Colonic mucosa (tissue), 4 donors: ENCODE results near the gene DESI1. TPM values are rescaled to one million over a fixed set of nuclear protein-coding genes. Genes with fewer than 3 reads are reported as not detected.
"Not testable (repeated sequence)": the region's sequence is repeated elsewhere in the genome, so short reads cannot be mapped to it uniquely, and the experiment has no call there.

Experiments used
- DNase-seq: peaks from one replicate; pipeline ENCODE4 v3.0.0-alpha.2; 2020
- H3K27ac ChIP-seq: fragments of 200-600 bp; one replicate; pipeline ENCODE4 v1.8.0; 2021
- H3K27me3 ChIP-seq: fragments of 200-600 bp; one replicate; pipeline ENCODE4 v1.8.0; 2021
- H3K36me3 ChIP-seq: fragments of 200-600 bp; one replicate; pipeline ENCODE4 v1.8.0; 2021
- H3K4me1 ChIP-seq: fragments of 200-600 bp; one replicate; pipeline ENCODE4 v1.8.0; 2021; ENCODE audit warnings: mild to moderate bottlenecking
- H3K4me3 ChIP-seq: fragments of 200-600 bp; one replicate; pipeline ENCODE4 v1.8.0; 2021
- H3K9ac ChIP-seq, 2 donors: one replicate each; pipeline ENCODE4 v1.7.0; 2013; ENCODE audit warnings: control low read depth in 2 of 2, low read depth in 2 of 2, low read length in 2 of 2
- H3K9me3 ChIP-seq: fragments of 200-600 bp; one replicate; pipeline ENCODE4 v1.8.0; 2021
- intact Hi-C: fragments of 100-400 bp; cut with DNase I; formaldehyde crosslinking; loops from one replicate; pipeline ENCODE4 v1.14.1; 2022
- total RNA-seq, 2 donors: library from RNA; stranded (reverse); fragmentation: NEBNext Ultra II Directional in 1 of 2; extraction: Animal tissue kit (Norgen Biotek cat#: 25700) in 1 of 2; gene quantifications; one replicate each; pipeline ENCODE4 v1.2.1, GENCODE V29; 2021
- TF ChIP-seq, protein P1 (sequence below): fragments of 200-600 bp; IDR thresholded peaks from one replicate; pipeline ENCODE4 v1.8.0; 2022; ENCODE audit warnings: antibody characterized with exemption, mild to moderate bottlenecking
- donor health status: healthy.
- donor health status: DM: no; HTN: no; CAD: no.
- donor health status: DM: no; HTN: no; CAD: no.

DESI1 gene
- total RNA-seq, 2 donors from 2014 or later, result 19.2 to 32.1 TPM

DNA sequence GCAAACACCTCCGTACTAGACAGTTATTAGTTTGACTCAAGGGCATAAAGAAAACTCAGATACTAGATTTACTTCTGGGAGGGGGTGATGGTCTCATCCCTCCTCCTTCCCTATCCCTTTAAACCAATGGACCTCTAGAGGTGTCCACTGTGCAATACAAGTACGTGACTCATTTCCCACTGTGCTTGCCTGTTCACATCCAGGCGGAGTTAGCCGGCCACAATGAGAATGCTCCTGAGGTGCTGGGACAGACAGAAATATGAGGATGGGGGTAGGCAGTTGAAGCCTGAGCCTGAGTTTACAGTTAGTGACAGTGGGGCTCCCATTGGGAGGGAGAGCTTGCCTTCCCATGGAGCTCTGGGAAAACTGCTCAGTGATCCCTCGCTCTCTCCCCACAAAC lies 22.8 kb downstream of the DESI1 start:
- no peaks in the 10 kb centered on the region for H3K9me3 ChIP-seq
- intact Hi-C loops, result loop anchor here (5.0 kb wide), 1 partner anchor 56 kb away; the partner anchor contains the start of gene POLR3H
- H3K4me1 ChIP-seq, result no peaks in the 10 kb centered on the region
- no peaks in the 10 kb centered on the region for H3K27me3 ChIP-seq
- no peak for DNase-seq
- H3K9ac ChIP-seq, result no peak overlapping the region
- no peak overlapping the region for H3K27ac ChIP-seq
- no peak overlapping the region for H3K4me3 ChIP-seq
- TF ChIP-seq, protein P1, sequence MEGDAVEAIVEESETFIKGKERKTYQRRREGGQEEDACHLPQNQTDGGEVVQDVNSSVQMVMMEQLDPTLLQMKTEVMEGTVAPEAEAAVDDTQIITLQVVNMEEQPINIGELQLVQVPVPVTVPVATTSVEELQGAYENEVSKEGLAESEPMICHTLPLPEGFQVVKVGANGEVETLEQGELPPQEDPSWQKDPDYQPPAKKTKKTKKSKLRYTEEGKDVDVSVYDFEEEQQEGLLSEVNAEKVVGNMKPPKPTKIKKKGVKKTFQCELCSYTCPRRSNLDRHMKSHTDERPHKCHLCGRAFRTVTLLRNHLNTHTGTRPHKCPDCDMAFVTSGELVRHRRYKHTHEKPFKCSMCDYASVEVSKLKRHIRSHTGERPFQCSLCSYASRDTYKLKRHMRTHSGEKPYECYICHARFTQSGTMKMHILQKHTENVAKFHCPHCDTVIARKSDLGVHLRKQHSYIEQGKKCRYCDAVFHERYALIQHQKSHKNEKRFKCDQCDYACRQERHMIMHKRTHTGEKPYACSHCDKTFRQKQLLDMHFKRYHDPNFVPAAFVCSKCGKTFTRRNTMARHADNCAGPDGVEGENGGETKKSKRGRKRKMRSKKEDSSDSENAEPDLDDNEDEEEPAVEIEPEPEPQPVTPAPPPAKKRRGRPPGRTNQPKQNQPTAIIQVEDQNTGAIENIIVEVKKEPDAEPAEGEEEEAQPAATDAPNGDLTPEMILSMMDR, result no peak
- no peaks in the 10 kb centered on the region for H3K36me3 ChIP-seq

DNA sequence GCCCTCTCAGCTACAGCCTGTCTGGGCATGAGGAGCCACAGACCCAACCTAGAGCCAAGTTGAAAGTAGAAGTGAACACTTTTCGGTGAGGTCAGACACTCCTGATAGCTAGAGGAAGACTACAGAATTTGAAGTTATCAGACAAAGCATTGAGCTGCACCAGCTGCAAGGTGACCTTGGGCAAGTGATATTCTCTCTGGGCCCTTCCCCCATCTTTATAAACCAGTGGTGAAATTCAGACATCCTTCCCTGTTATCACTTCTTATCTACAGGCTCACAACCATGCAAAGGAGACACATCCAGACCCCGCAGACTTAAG lies 23.2 kb downstream of the DESI1 start:
- H3K9me3 ChIP-seq, result no peaks in the 10 kb centered on the region
- no peaks in the 10 kb centered on the region for H3K27me3 ChIP-seq
- no peaks in the 10 kb centered on the region for H3K4me1 ChIP-seq
- no peaks in the 10 kb centered on the region for H3K36me3 ChIP-seq
- H3K27ac ChIP-seq, result no peak overlapping the region
- intact Hi-C loops, result loop anchor here (5.0 kb wide), 1 partner anchor 55 kb away; the partner anchor contains the start of gene POLR3H
- TF ChIP-seq, protein P1, result no peak
- no peak overlapping the region for H3K4me3 ChIP-seq
- H3K9ac ChIP-seq, result no peak overlapping the region
- DNase-seq, result no peak

DNA sequence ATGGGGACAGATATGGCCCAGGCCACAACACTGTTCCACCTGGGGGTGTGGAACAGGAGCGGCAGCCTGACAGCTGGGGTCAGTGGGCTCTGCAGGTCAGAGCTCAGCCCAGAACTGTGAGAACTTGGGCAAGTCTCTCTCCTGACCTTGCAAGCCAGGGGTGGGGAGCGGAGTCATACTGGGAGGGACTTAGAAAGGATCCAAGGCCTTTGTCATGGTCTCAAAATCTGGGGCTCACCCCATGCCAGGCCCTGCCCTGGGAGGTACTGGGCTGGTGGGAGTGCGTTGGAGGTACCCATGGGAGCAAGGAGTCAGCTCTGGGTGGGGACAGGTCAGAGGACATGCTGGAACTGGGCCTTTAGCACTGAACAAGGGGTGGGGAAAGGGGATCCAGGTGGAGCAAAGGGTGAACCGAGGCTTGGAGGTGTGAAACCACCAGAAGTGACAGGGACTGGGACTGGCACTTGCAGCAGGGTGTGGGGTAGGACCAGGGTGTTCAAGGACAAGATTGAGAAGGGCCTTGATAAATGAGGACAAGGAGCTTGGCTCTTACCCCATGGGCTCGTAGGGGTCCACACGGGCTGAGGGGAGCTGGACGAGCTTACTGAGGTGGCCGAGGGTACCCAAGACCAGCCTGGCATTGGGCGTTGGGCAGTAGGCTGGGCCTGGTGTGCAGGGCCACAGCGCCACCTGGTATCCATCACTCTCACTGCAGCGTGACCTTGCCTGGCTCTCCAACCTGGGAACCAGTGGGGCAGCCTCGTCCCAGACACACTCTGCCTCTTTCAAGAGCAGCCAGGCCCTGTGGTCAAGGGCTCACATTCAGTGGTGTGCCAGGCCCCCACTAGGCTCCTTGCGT lies 23.8 kb downstream of the DESI1 start:
- Histone ChIP-seq H3K36me3 (no peaks in the 10 kb centered on the region), H3K4me1 (no peaks in the 10 kb centered on the region), H3K27me3 (no peaks in the 10 kb centered on the region), H3K9me3 (no peaks in the 10 kb centered on the region), H3K9ac (no peak overlapping the region), H3K4me3 (no peak overlapping the region), H3K27ac (no peak overlapping the region)
- intact Hi-C loops, result loop anchor here (5.0 kb wide), 1 partner anchor 55 kb away; the partner anchor contains the start of gene POLR3H
- DNase-seq, result peak; percentile 57
- TF ChIP-seq, protein P1, result peak; percentile 65

DNA sequence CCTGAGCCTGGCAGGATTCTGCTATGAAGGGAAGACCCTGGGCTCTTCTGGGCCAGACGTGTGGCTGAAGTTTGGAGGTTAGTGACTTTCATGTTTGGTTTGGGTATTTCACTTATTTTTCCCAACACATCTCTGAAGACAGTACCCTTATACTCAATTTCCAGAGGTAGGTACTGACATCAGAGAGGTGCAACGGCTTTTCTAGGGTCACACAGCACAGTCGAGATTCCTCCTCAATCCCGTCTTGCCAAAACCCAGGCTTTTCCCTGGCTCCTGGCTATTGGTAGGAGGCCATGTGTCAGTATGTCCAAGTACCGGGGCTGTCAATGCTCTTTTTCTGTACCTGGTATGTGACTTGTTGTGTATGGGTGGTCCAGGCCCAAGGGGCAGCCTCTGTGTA lies 25.1 kb downstream of the DESI1 start:
- no peak overlapping the region for H3K4me3 ChIP-seq
- H3K36me3 ChIP-seq, result no peaks in the 10 kb centered on the region
- no peaks in the 10 kb centered on the region for H3K9me3 ChIP-seq
- H3K27ac ChIP-seq, result no peak overlapping the region
- no peaks in the 10 kb centered on the region for H3K27me3 ChIP-seq
- TF ChIP-seq, protein P1, result no peak
- no peak for DNase-seq
- H3K4me1 ChIP-seq, result no peaks in the 10 kb centered on the region
- H3K9ac ChIP-seq, result no peak overlapping the region
- intact Hi-C loops, result loop anchor here (5.0 kb wide), 1 partner anchor 53 kb away; the partner anchor contains the start of gene POLR3H

DNA sequence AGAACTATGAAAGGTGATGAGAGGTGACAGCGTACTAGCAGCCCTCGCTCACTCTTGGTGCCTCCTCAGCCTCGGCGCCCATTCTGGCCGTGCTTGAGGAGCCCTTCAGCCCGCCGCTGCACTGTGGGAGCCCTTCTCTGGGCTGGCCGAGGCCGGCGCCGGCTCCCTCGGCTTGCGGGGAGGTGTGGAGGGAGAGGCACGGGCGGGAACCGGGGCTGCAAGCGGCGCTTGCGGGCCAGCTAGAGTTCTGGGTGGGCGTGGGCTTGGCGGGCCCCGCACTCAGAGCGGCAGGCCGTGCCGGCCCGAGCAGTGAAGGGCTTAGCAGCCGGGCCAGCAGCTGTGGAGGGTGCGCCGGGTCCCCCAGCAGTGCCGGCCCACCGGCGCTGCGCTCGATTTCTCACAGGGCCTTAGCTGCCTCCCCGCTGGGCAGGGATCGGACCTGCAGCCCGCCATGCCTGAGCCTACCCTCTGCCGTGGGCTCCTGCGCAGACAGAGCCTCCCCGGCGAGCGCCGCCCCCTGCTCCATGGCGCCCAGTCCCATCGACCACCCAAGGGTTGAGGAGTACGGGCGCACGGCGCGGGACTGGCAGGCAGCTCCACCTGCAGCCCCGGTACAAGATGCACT lies 27.4 kb downstream of the DESI1 start:
- intact Hi-C loops, DNase-seq, H3K27me3 ChIP-seq, H3K9ac ChIP-seq, H3K4me3 ChIP-seq, H3K4me1 ChIP-seq, H3K9me3 ChIP-seq, H3K27ac ChIP-seq, H3K36me3 ChIP-seq: not testable (repeated sequence)
